GM21515 (cell line): ENCODE results near the gene RNF41.

ENCODE experiments used
- ATAC-seq: cut with Tn5 transposase; IDR thresholded peaks from one replicate; pipeline ENCODE4 v1.9.1; 2021; ENCODE audit not compliant: unreplicated experiment

Gene RNF41

DNA sequence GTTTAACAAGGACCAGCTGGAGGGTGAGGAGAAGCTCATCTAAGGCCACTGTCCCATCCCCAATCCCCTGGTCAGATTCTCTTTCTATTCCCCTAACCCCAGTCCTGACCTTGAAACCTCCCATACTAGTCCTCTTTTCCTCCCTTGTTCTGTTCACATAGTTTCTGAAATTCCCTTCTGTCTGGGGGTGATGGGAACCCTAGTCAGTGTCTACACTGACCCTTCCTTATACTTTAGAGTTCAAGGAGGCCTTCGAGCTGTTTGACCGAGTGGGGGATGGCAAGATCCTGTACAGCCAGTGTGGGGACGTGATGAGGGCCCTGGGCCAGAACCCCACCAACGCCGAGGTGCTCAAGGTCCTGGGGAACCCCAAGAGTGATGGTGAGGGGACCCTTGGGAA, 66.9 kb downstream of the RNF41 start:
- no peak for ATAC-seq

DNA sequence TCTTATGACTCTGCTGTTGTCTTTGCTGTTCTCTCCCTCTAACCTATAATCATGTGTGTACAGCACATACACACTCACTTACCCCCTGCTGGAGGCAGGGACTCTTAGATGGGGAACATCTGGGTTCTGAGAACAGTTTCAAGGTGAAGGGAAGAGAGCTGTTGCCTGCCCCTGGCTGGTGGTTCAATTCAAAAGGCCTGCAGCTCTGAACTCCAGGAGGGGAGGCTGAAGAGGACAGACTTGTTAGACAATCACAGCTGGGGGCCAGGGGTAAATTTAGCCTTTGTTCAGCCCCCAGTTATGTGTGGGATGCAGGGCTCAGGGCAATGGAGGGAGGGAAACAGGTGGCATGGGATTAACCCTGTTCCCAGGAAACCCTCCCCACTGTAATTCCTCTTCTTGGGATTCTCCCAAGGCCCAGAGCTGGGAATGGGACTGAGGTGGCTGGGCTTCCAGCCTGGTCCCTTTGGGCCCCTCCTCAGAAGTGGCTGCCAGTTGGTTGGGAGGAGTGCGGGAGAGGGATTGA, 67.4 kb downstream of the RNF41 start:
- no peak for ATAC-seq

DNA sequence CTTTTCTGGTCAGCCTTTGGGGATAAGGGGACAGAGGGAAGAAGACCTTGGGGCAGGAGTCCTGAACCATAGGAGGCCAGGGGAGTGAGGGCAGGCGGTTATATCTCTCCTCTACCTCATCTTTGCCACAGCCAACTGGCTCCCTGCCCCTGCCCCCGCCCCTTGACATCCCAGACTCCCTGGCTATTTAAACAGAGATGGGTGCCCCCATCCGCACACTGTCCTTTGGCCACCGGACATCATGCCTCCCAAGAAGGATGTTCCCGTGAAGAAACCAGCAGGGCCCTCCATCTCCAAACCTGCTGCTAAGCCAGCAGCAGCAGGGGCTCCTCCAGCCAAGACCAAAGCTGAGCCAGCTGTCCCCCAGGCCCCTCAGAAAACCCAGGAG, 68.0 kb downstream of the RNF41 start:
- no peak for ATAC-seq

DNA sequence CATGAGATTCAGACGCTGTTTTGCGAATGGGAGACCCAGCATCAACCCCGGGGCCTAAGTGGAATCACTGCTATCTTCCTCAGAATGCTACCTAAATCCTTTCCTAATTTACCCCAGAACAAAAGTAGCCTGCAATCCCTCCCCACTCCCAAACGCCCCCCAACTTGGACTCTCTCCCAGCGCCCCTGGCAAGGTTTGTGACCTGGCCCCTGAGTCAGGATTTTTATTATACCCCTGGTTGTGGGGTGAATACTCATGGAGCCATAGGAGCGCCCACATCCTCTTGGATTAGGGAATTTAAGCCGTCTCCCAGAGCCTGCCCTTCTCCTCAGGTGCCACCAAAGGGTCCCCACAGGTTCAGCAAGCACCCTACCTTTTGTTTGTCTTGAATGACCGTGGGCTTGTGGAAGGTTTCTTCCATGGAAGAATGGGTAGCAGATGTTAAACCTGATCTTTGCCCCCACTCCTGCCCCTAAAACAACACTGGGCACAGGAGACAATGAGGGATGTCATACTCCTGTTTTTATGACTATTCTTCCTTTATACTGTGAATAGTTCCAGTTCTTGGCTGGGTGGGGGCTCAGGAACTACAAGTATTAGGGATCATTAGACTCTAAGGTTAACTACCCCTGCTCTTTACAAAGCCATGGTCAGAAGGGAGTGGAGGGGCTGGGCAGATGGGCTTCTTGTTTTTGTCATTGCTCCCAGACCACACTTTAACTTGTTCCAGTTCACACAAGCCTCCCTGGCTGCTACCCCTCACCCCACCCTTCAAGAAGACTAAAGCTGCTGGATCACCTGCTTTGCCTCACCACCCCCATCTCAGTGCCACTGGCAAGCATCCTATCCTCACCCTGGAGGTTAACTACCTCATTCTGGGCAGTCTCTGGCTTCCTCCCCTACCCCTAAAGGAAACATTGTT, 68.7 kb downstream of the RNF41 start:
- ATAC-seq, result no peak
